Fibroblast of gingiva (primary cell): Measurements from ENCODE around the gene ZNF792.
"Not testable (repeated sequence)": the region's sequence is repeated elsewhere in the genome, so short reads cannot be mapped to it uniquely, and the experiment has no call there.

ENCODE experiments used
- DNase-seq: peaks from one replicate; pipeline ENCODE4 v3.0.0-alpha.2; 2011; ENCODE audit warnings: low read depth

Gene ZNF792

GRCh38 chr19:34970185-34970780, 6.3 kb upstream of the ZNF792 start:
- DNase-seq, result not testable (repeated sequence)

GRCh38 chr19:34969721-34970120, 5.7 kb upstream of the ZNF792 start:
- DNase-seq, result no peak

- DNase-seq, result no peak
Measured at GRCh38 chr19:34967551-34967950, 3.5 kb upstream of the ZNF792 start.

- not testable (repeated sequence) for DNase-seq
Measured at GRCh38 chr19:34965505-34965904, 1.5 kb upstream of the ZNF792 start.

- no peak for DNase-seq
Measured at GRCh38 chr19:34964598-34964997, 569 bp upstream of the ZNF792 start.

GRCh38 chr19:34962687-34963572, 1.1 kb downstream of the ZNF792 start:
- DNase-seq, result no peak

DNA sequence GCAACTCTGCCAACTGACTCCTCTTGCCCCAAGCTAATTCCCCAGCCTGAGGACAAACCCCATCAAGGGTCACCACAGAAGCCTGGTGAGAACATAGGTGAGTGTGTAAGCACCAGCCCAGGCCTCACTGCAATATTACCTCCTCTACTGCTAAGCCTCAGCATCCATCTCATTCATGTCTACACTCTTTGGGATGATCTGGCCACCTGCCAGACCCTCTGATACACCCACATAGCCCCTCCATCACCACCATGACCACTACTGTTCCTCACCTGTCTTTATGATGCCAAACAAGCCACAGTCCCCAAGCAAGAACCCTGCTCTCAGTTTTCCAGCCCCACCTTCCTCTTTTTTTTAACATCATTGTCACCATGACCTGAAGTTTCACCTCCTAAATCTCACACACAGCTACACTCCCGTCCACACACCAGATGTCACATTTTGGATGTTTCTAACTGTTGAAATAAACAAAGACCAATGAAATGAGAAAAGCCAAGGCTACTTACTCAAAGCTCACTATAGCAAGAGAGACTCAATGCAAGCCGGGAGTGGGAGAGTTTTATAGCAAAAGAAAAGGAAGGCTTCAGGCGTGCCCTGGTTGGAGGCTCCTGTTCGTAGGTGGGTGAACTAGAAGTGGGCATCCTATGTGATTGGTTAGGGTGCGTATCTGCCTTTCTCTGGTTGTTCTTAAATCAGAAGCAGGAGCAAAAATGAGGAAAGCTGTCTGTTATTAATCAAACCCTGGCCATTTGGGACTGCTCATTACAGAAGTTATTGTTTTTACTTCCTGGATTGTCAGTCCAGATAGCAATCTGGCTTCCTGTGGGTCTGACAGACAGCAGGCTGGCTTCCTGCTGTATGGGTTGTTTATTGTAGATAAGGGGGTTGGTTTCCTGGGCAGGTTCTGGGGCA, 2.0 kb downstream of the ZNF792 start:
- DNase-seq, result no peak

DNA sequence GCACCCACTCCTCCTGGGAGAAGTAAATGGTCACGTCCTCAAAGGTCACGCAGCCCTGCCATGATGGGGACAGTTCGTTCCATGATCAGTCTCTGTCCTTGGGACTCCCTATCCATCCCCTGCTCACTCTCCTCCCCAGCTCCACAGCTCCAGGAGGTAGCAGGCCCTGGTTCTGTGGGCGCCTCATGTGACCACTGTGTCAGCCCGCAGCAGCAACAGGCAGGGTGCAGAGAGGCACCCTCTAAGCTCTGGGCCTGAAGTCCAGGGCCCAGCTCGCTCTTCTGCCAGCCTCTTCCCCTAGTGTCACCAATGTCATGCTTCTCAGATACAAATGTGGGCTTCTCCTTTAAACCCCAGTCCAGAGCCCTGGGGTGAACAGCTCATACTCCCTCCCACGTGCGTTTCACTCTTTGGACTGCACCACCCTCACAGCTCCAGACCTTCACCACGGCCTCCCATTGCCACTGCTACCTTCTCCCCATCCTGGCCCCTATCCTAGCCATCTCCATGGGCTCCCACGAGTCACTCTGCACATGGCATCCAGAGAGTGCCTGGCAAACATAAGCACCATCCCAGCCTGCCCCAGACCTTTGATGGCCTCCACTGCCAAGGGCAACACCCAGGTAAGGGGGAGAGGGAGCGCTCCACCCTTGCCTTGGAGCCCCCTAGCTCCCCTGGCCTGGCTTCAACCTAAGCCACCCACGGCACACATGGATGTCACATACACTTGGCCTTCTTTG, 2.9 kb downstream of the ZNF792 start:
- no peak for DNase-seq

- no peak for DNase-seq
Measured at GRCh38 chr19:34960103-34960805, 3.8 kb downstream of the ZNF792 start.

GRCh38 chr19:34959021-34959420, 5.0 kb downstream of the ZNF792 start:
- no peak for DNase-seq

- no peak for DNase-seq
Measured at GRCh38 chr19:34957830-34958751, 5.9 kb downstream of the ZNF792 start.

DNA sequence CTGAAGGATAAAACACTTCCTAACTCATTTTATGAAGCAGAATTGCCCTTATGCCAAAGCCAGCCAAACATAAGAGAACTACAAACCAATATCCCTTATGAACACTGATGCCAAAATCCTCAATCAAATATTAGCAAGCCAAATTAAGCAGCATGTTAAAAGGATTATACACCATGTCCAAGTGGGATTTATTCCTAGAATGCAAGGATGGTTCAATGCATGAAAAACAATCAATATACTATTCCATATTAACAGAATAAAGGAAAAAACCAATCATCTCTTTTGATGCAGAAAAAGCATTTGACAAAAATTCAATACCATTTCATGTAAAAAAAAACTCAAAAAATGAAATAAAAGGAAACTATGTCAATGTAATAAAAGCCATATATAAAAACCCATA, 10.9 kb downstream of the ZNF792 start:
- no peak for DNase-seq

GRCh38 chr19:34943861-34944573, 20.0 kb downstream of the ZNF792 start:
- DNase-seq, result no peak

DNA sequence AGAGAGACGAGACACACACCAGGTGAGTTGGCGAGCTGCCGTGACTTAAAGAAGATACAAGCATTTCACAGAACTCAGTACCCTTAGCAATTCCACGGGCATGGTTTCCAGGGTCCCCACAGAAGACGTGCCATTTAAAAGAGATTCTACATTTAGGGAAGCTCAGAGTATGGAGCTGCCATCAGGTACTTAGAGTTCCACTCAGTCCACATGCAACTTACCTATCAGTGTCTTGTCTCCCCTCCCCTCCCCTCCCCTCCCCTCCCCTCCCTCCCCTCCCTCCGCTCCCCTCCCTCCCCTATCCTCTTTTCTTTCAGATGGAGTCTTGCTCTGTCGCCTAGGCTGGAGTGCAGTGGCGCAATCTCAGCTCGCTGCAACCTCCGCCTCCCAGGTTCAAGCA, 25.1 kb downstream of the ZNF792 start:
- DNase-seq, result no peak

GRCh38 chr19:34936184-34936583, 27.8 kb downstream of the ZNF792 start:
- no peak for DNase-seq

DNA sequence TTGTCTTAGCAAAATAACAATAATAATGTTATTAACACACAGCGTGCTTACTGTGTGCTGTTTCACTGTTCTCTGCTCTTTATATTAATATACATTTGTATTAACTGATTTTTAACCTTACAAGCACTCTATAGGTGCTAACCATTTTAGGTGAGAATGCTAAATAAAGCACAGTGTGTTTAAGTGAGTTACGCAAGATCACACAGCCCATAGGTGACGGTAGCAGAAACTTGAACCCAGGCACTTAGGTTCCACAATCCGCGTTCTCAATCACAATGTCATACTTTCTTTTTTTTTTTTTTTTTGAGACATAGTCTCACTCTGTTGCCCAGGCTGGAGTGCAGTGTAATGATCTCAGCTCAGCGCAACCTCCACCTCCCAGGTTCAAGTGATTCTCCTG, 31.5 kb downstream of the ZNF792 start:
- DNase-seq, result no peak

GRCh38 chr19:34926685-34927375, 37.2 kb downstream of the ZNF792 start, which contains the start of gene ZNF30:
Gene ZNF30 (plus strand): TSS chr19:34926903. CDS start chr19:34929948, 3,045 bp downstream.
- DNase-seq, result peak; percentile 93

- DNase-seq, result no peak
Measured at GRCh38 chr19:34926361-34926684, 37.7 kb downstream of the ZNF792 start.
